Neutrophil (primary cell): ENCODE measurements around the gene NF1.

Source experiments
- H3K27ac ChIP-seq: fragments of 200-600 bp; sonication (generic); 2 replicates; pipeline ENCODE4 v1.5.1; 2016; ENCODE audit warnings: mild to moderate bottlenecking, moderate library complexity
- H3K27me3 ChIP-seq: fragments of 200-600 bp; sonication (generic); 2 replicates; pipeline ENCODE4 v1.6.0; 2016; ENCODE audit warnings: mild to moderate bottlenecking
- H3K36me3 ChIP-seq: fragments of 200-600 bp; sonication (generic); 2 replicates; pipeline ENCODE4 v1.5.1; 2017
- H3K4me1 ChIP-seq, 2 experiments: fragments of 200-600 bp in 1 of 2; sonication (generic) in 1 of 2; 1 replicate in 1 of 2; 2 replicates in 1 of 2; pipeline versions ENCODE4 v1.5.1 to v1.6.1; 2013 to 2016; ENCODE audit warnings: low read depth in 1 of 2, low read length in 1 of 2, mild to moderate bottlenecking in 1 of 2, moderate library complexity in 1 of 2; ENCODE audit not compliant: control insufficient read depth in 1 of 2, insufficient read depth in 1 of 2
- H3K4me3 ChIP-seq, 2 experiments: fragments of 200-600 bp in 1 of 2; sonication (generic) in 1 of 2; 1 replicate in 1 of 2; 2 replicates in 1 of 2; pipeline ENCODE4 v1.5.1; 2013 to 2016; ENCODE audit warnings: low read depth in 1 of 2, low read length in 1 of 2, mild to moderate bottlenecking in 1 of 2, moderate library complexity in 1 of 2
- H3K9me3 ChIP-seq: fragments of 200-600 bp; sonication (generic); 2 replicates; pipeline ENCODE4 v1.5.1; 2016
- CTCF ChIP-seq: fragments of 200-600 bp; sonication (generic); IDR thresholded peaks from 2 replicates; pipeline ENCODE4 v1.5.1; 2016; ENCODE audit warnings: antibody characterized with exemption

NF1 gene

DNA sequence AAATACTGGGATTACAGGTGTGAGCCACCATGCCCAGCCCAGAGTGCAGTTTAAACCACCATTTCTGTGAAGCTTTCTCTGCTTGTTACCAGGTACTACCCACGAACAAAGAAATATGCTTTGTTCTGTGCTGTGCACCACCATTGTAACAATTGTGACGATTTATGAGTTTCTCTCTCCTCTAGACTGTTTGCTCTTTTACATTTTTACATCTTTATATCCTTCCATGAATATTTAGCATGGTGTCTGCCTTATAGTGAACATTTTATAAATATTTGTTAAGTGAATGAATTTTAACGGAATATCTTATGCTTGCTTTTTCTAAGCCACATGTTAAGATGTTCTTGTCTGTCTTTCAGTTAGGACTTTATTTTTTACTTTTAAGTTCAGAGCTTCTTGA is 141.9 kb downstream of the NF1 start:
- Histone ChIP-seq H3K36me3 (peaks cover 20% of the 10 kb centered on the region), H3K27ac (no peak overlapping the region), H3K27me3 (no peaks in the 10 kb centered on the region)

DNA sequence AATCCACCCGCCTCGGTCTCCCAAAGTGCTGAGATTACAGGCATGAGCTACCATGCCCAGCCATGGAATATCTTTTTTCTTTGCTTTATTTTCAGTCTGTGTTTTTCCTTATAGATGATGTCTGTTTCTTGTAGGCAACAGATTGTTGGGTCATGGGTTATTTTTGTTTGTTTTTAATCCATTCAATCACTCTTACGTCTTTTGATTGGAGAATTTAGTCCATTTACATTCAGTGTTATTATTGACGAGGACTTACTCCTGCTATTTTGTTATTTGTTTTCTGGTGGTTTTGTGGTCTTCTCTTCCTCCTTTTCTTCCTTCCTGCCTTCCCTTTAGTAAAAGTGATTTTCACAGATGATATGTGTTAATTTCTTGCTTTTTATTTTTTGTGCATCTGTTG is 146.3 kb downstream of the NF1 start:
- Histone ChIP-seq H3K4me3 (no peak overlapping the region), H3K36me3 (peaks cover 7% of the 10 kb centered on the region), H3K9me3 (no peaks in the 10 kb centered on the region), H3K27ac (peak overlapping the region; percentile 30), H3K4me1 (peaks cover 10 to 15% of the 10 kb centered on the region in 2 experiments), H3K27me3 (no peaks in the 10 kb centered on the region)
- no peak for TF ChIP-seq CTCF

More for the DNA sequence above, 141.9 kb downstream of the NF1 start:
- no peak for TF ChIP-seq CTCF
- no peak overlapping the region for H3K4me3 ChIP-seq
- H3K4me1 ChIP-seq: peaks cover 6 to 8% of the 10 kb centered on the region in 2 experiments
- no peaks in the 10 kb centered on the region for H3K9me3 ChIP-seq

DNA sequence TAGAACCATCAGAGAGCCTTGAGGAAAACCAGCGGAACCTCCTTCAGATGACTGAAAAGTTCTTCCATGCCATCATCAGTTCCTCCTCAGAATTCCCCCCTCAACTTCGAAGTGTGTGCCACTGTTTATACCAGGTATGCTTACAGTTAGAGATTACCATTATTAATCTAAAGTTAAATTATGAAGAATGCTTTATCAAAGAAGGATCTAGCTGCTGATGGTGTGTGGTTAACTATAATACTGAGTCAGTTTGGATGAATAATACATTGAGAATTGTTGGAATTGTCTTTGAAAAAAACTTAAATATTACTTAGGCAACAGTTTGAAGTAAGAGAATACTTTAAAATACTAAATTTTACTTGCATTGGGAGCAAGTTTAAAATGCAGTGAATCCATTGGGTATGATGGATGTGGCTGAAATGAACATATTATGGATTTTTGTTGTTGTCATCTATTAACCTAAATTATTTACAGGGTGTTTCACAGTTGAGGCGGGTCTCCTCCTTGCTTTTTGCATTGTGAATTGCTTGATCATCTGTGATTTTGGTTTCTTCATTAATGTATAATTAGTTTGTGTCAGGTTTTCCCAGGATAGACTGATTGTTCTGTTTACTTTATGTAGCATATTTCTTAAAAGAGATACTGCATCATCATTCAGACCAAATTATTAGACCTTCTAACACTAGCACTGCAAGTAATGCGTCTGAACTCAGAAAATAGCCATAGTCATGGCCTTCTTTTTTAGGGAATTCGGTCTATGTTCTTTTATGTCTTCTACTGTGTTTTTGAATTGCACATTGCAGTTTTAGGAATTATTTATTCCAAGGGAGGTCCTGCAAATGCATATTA is 154.4 kb downstream of the NF1 start:
- Histone ChIP-seq H3K36me3 (peaks cover 19% of the 10 kb centered on the region), H3K4me1 (no peaks in the 10 kb centered on the region), H3K27ac (no peak overlapping the region), H3K9me3 (no peaks in the 10 kb centered on the region), H3K27me3 (no peaks in the 10 kb centered on the region), H3K4me3 (no peak overlapping the region)
- no peak for TF ChIP-seq CTCF

DNA sequence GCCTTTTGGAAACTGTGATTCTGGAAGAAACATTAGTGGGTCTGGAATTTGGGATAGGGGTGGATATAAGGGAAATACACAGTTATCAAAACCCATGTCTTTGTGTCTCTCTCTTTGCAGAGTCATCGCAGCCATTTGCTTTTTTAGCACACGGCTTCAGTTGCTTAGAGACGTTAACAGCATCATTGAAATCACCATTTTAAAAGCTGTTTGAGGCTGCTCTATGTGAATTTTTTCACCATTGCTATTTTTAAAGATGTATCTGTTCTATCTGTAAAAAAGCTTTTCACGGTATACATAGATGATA is 155.0 kb downstream of the NF1 start:
- Histone ChIP-seq H3K4me1 (no peaks in the 10 kb centered on the region), H3K27ac (no peak overlapping the region), H3K9me3 (no peaks in the 10 kb centered on the region), H3K36me3 (peaks cover 19% of the 10 kb centered on the region), H3K27me3 (no peaks in the 10 kb centered on the region), H3K4me3 (no peak overlapping the region)
- TF ChIP-seq CTCF: no peak

- H3K4me1 ChIP-seq: no peaks in the 10 kb centered on the region
- H3K27ac ChIP-seq: no peak overlapping the region
- H3K36me3 ChIP-seq: peaks cover 18% of the 10 kb centered on the region
- H3K4me3 ChIP-seq: no peak overlapping the region
- H3K27me3 ChIP-seq: no peaks in the 10 kb centered on the region
- H3K9me3 ChIP-seq: no peaks in the 10 kb centered on the region
- TF ChIP-seq CTCF: no peak
These were observed 155.5 kb downstream of the NF1 start for GRCh38 chr17:31250229-31250628.
